HEK293 (cell line): ENCODE measurements around the gene MXRA5.

ENCODE experiments used
- ELK4 ChIP-seq: IDR thresholded peaks from 2 replicates; pipeline ENCODE4 v1.6.1; 2011; ENCODE audit warnings: mild to moderate bottlenecking, low read depth, low read length, borderline replicate concordance
- TRIM28 ChIP-seq: IDR thresholded peaks from 2 replicates; pipeline ENCODE4 v1.6.1; 2011; ENCODE audit warnings: low read length, control low read depth, borderline replicate concordance
- ZIC2 ChIP-seq: fragments of 450-650 bp; formaldehyde crosslinking; IDR thresholded peaks from 2 replicates; pipeline ENCODE4 v1.5.1; 2016; ENCODE audit warnings: missing biosample characterization, missing genetic modification characterization
- ZNF169 ChIP-seq: fragments of 450-650 bp; formaldehyde crosslinking; IDR thresholded peaks from 2 replicates; pipeline ENCODE4 v1.5.1; 2016; ENCODE audit warnings: missing biosample characterization, missing genetic modification characterization
- ZNF274 ChIP-seq, 2 experiments: fragments of 200-500 bp in 1 of 2; fragments of 450-650 bp in 1 of 2; sonication (Bioruptor generic) in 1 of 2; formaldehyde crosslinking in 1 of 2; IDR thresholded peaks; 2 replicates each; pipeline versions ENCODE4 v1.5.1 to v1.6.1; 2014 to 2016; ENCODE audit warnings: borderline replicate concordance in 1 of 2, inconsistent platforms in 1 of 2, low read length in 1 of 2, missing biosample characterization in 1 of 2, missing genetic modification characterization in 1 of 2
- ZNF558 ChIP-seq: fragments of 450-650 bp; formaldehyde crosslinking; IDR thresholded peaks from 2 replicates; pipeline ENCODE4 v1.5.1; 2016; ENCODE audit warnings: missing biosample characterization, missing genetic modification characterization
- ZNF830 ChIP-seq: fragments of 450-650 bp; IDR thresholded peaks from 2 replicates; pipeline ENCODE4 v1.5.0; 2018; ENCODE audit warnings: missing biosample characterization, missing genetic modification characterization, low read depth, mild to moderate bottlenecking, moderate library complexity
- TF ChIP-seq, protein P1 (sequence below): fragments of 450-650 bp; formaldehyde crosslinking; IDR thresholded peaks from 2 replicates; pipeline ENCODE4 v1.5.1; 2016; ENCODE audit warnings: missing biosample characterization, missing genetic modification characterization
- TF ChIP-seq, protein P2 (sequence below): fragments of 450-650 bp; formaldehyde crosslinking; IDR thresholded peaks from 2 replicates; pipeline ENCODE4 v1.5.1; 2016; ENCODE audit warnings: missing biosample characterization, missing genetic modification characterization
- TF ChIP-seq, protein P3 (sequence below): fragments of 450-650 bp; formaldehyde crosslinking; IDR thresholded peaks from 2 replicates; pipeline ENCODE4 v1.5.1; 2017; ENCODE audit warnings: missing biosample characterization, missing genetic modification characterization

DNA sequence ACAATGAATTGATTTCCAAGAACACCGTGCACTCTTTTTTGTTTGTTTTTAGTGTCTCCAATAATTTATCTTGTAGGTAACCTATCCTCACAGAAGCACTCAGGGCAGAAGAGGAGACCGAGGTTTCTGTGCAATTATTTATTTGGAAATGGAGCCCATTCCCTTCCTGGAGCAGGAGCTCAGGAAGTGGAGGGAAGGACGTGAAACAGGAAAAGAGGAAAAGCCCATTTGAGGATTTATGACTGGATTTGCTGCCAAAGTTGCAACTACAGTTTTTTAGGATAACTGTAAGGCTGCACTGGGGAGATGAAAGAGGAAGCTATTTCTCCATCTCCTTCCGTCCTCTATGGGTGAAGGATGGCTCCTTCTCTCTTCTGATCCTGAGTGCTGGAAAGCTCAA, 31.7 kb upstream of the MXRA5 start:
- TF ChIP-seq ZNF274 (IDR thresholded peaks at IDR 0.05; ENCODE audit: low read length), result no peak
- no peak for TF ChIP-seq ZNF274 (tag by site-specific recombination; IDR thresholded peaks at IDR 0.05; ENCODE audit: borderline replicate concordance)
- no peak for TF ChIP-seq ZIC2 (tag by site-specific recombination)
- TF ChIP-seq ELK4, result no peak
- TF ChIP-seq ZNF169 (tag by site-specific recombination), result no peak
- TF ChIP-seq ZNF558 (tag by site-specific recombination), result no peak
- TF ChIP-seq, protein P1, sequence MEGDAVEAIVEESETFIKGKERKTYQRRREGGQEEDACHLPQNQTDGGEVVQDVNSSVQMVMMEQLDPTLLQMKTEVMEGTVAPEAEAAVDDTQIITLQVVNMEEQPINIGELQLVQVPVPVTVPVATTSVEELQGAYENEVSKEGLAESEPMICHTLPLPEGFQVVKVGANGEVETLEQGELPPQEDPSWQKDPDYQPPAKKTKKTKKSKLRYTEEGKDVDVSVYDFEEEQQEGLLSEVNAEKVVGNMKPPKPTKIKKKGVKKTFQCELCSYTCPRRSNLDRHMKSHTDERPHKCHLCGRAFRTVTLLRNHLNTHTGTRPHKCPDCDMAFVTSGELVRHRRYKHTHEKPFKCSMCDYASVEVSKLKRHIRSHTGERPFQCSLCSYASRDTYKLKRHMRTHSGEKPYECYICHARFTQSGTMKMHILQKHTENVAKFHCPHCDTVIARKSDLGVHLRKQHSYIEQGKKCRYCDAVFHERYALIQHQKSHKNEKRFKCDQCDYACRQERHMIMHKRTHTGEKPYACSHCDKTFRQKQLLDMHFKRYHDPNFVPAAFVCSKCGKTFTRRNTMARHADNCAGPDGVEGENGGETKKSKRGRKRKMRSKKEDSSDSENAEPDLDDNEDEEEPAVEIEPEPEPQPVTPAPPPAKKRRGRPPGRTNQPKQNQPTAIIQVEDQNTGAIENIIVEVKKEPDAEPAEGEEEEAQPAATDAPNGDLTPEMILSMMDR (tag by site-specific recombination), result no peak
- no peak for TF ChIP-seq TRIM28
- no peak for TF ChIP-seq ZNF830
- TF ChIP-seq, protein P2, sequence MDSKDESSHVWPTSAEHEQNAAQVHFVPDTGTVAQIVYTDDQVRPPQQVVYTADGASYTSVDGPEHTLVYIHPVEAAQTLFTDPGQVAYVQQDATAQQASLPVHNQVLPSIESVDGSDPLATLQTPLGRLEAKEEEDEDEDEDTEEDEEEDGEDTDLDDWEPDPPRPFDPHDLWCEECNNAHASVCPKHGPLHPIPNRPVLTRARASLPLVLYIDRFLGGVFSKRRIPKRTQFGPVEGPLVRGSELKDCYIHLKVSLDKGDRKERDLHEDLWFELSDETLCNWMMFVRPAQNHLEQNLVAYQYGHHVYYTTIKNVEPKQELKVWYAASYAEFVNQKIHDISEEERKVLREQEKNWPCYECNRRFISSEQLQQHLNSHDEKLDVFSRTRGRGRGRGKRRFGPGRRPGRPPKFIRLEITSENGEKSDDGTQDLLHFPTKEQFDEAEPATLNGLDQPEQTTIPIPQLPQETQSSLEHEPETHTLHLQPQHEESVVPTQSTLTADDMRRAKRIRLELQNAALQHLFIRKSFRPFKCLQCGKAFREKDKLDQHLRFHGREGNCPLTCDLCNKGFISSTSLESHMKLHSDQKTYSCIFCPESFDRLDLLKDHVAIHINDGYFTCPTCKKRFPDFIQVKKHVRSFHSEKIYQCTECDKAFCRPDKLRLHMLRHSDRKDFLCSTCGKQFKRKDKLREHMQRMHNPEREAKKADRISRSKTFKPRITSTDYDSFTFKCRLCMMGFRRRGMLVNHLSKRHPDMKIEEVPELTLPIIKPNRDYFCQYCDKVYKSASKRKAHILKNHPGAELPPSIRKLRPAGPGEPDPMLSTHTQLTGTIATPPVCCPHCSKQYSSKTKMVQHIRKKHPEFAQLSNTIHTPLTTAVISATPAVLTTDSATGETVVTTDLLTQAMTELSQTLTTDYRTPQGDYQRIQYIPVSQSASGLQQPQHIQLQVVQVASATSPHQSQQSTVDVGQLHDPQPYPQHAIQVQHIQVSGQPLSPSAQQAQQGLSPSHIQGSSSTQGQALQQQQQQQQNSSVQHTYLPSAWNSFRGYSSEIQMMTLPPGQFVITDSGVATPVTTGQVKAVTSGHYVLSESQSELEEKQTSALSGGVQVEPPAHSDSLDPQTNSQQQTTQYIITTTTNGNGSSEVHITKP, result no peak
- TF ChIP-seq, protein P3, sequence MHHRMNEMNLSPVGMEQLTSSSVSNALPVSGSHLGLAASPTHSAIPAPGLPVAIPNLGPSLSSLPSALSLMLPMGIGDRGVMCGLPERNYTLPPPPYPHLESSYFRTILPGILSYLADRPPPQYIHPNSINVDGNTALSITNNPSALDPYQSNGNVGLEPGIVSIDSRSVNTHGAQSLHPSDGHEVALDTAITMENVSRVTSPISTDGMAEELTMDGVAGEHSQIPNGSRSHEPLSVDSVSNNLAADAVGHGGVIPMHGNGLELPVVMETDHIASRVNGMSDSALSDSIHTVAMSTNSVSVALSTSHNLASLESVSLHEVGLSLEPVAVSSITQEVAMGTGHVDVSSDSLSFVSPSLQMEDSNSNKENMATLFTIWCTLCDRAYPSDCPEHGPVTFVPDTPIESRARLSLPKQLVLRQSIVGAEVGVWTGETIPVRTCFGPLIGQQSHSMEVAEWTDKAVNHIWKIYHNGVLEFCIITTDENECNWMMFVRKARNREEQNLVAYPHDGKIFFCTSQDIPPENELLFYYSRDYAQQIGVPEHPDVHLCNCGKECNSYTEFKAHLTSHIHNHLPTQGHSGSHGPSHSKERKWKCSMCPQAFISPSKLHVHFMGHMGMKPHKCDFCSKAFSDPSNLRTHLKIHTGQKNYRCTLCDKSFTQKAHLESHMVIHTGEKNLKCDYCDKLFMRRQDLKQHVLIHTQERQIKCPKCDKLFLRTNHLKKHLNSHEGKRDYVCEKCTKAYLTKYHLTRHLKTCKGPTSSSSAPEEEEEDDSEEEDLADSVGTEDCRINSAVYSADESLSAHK, result no peak
